ENCODE results near the gene GPC3. TPM values are rescaled to one million over a fixed set of nuclear protein-coding genes. Genes with fewer than 3 reads are reported as not detected.

GPC3 gene
- total and polyA plus RNA-seq, 2 of the 4 experiments (the other 2 are of a cell fraction) = not detected

- ChIA-PET CTCF (no interaction called here), POLR2A (ENCODE audit: unreplicated experiment) (no interaction called here)
- in situ Hi-C loops (cut with MboI; ENCODE audit: low sequenced_read_pairs) (no loop called here), dilution Hi-C loops (cut with HindIII; ENCODE audit: low sequenced_read_pairs, unreplicated experiment) (no loop called here), intact Hi-C loops (cut with micrococcal nuclease) (no loop called here)
- Histone ChIP-seq H2AFZ (replicated peaks; ENCODE audit: low read length, poor library complexity) (no peak overlapping the region), H3K4me1 (ENCODE audit: control insufficient read depth, insufficient read depth, low read length) (no peaks in the 10 kb centered on the region), H3K9ac (ENCODE audit: low read depth, low read length) (no peak overlapping the region), H4K5ac (ENCODE audit: low read depth, low read length) (no peak overlapping the region), H4K20me1 (ENCODE audit: insufficient read depth, low read length) (no peaks in the 10 kb centered on the region), H3K27ac (ENCODE audit: insufficient read depth, low read length) (no peak overlapping the region), H2BK5ac (ENCODE audit: low read depth, low read length, poor library complexity, severe bottlenecking) (no peak overlapping the region), H3K36me3 (ENCODE audit: control insufficient read depth, insufficient read depth, low read length) (no peaks in the 10 kb centered on the region), H2BK15ac (ENCODE audit: low read depth, low read length) (no peak overlapping the region), H3K9me3 (ENCODE audit: control insufficient read depth, insufficient read depth, low read length) (no peaks in the 10 kb centered on the region), H3K23ac (ENCODE audit: low read depth, low read length) (no peak overlapping the region), H3K9me1 (ENCODE audit: insufficient read depth, low read length) (no peaks in the 10 kb centered on the region), H4K8ac (ENCODE audit: low read depth in 2 of 2, low read length in 2 of 2) (no peak overlapping the region), H3K4ac (ENCODE audit: low read depth, low read length) (no peak overlapping the region), H2BK120ac (ENCODE audit: low read depth, low read length) (no peak overlapping the region), H2AK9ac (replicated peaks; ENCODE audit: low read depth, low read length, poor library complexity) (no peak overlapping the region), H2BK20ac (ENCODE audit: low read depth, low read length) (no peak overlapping the region), H3K79me1 (ENCODE audit: low read depth in 1 of 2, low read length in 2 of 2) (no peaks in the 10 kb centered on the region), H3K4me2 (ENCODE audit: low read depth, low read length) (no peak overlapping the region), H2AK5ac (ENCODE audit: low read depth, low read length) (no peak overlapping the region), H4K91ac (ENCODE audit: insufficient read depth, low read depth, low read length) (no peak overlapping the region), H3K27me3 (ENCODE audit: control insufficient read depth, insufficient read depth, low read length) (peaks cover 6% of the 10 kb centered on the region; the same call in 1 of the 2 replicates), H3K4me3 (ENCODE audit: insufficient read depth, low read depth, low read length) (no peak overlapping the region), H3K14ac (replicated peaks; ENCODE audit: low read depth, low read length) (no peak overlapping the region), H3K56ac (ENCODE audit: extremely low read depth, insufficient read depth, low read length) (no peak overlapping the region), H3K18ac (ENCODE audit: low read depth, low read length) (no peak overlapping the region)
- BruUV-seq (replicated peaks) = no TSS peak
- DNase-seq (no peak), ATAC-seq (ENCODE audit: low read depth) (no peak)
- TF ChIP-seq MAFK (IDR thresholded peaks at IDR 0.05; ENCODE audit: low read depth, low read length) (no peak), FOS (IDR thresholded peaks at IDR 0.05; ENCODE audit: low read depth, low read length) (no peak), ELK1 (IDR thresholded peaks at IDR 0.05; ENCODE audit: borderline replicate concordance, low read depth, low read length) (no peak), SMC3 (IDR thresholded peaks at IDR 0.05; ENCODE audit: low read depth, low read length) (no peak)
- 40% methylated on average over 1 of the region's 1 CpG; no CpG with 5 or more reads in 1 of the 2 experiments for WGBS, 2 experiments (ENCODE audit: extremely low coverage in 2 of 2, insufficient read length in 1 of 2)
Measured at GRCh38 chrX:133815496-133815895, 169.9 kb downstream of the GPC3 start.

All from IMR-90 (cell line).